ENCODE data around the gene PTPRU.

PTPRU gene

GRCh38 chr1:29247571-29248273, 11.4 kb downstream of the PTPRU start:
- DNase-seq = no peak

GRCh38 chr1:29248409-29248808, 12.1 kb downstream of the PTPRU start:
- DNase-seq = no peak

- no peak for DNase-seq
Observed at GRCh38 chr1:29249170-29249691, 12.9 kb downstream of the PTPRU start.

GRCh38 chr1:29249951-29250581, 13.7 kb downstream of the PTPRU start:
- no peak for DNase-seq

- no peak for DNase-seq
Observed at GRCh38 chr1:29251164-29252124, 15.1 kb downstream of the PTPRU start.

GRCh38 chr1:29253180-29253579, 16.9 kb downstream of the PTPRU start:
- no peak for DNase-seq

GRCh38 chr1:29254346-29254745, 18.0 kb downstream of the PTPRU start:
- no peak for DNase-seq

- DNase-seq = no peak
Observed at GRCh38 chr1:29255134-29255666, 18.9 kb downstream of the PTPRU start.

GRCh38 chr1:29256394-29256793, 20.1 kb downstream of the PTPRU start:
- no peak for DNase-seq

GRCh38 chr1:29256979-29257804, 20.9 kb downstream of the PTPRU start:
- DNase-seq = peak; percentile 93

- DNase-seq = no peak
Observed at GRCh38 chr1:29258189-29258975, 22.1 kb downstream of the PTPRU start.

- no peak for DNase-seq
Observed at GRCh38 chr1:29258976-29259801, 22.9 kb downstream of the PTPRU start.

GRCh38 chr1:29259802-29260441, 23.6 kb downstream of the PTPRU start:
- DNase-seq = no peak

GRCh38 chr1:29260531-29260930, 24.2 kb downstream of the PTPRU start:
- no peak for DNase-seq

- no peak for DNase-seq
Observed at GRCh38 chr1:29264773-29265389, 28.6 kb downstream of the PTPRU start.

GRCh38 chr1:29266912-29267311, 30.6 kb downstream of the PTPRU start:
- no peak for DNase-seq

GRCh38 chr1:29267321-29268070, 31.2 kb downstream of the PTPRU start:
- no peak for DNase-seq

GRCh38 chr1:29269382-29269781, 33.1 kb downstream of the PTPRU start:
- no peak for DNase-seq

Data from NCI-H2107 (cell line).